Urinary bladder (tissue), 4 donors: ENCODE results near the gene PLEKHG4. TPM values are rescaled to one million over a fixed set of nuclear protein-coding genes. Genes with fewer than 3 reads are reported as not detected.

Experiments
- DNase-seq: peaks from one replicate; pipeline ENCODE4 v3.0.0-alpha.2; 2015; ENCODE audit errors: extremely low spot score
- H3K27ac ChIP-seq: one replicate; pipeline ENCODE4 v1.5.1; 2013; ENCODE audit warnings: low read depth, mild to moderate bottlenecking, moderate library complexity
- H3K36me3 ChIP-seq: one replicate; pipeline ENCODE4 v1.6.1; 2013; ENCODE audit warnings: mild to moderate bottlenecking, moderate library complexity; ENCODE audit not compliant: insufficient read depth
- H3K4me1 ChIP-seq: one replicate; pipeline ENCODE4 v1.6.1; 2013; ENCODE audit warnings: mild to moderate bottlenecking, moderate library complexity; ENCODE audit not compliant: insufficient read depth
- H3K4me3 ChIP-seq: one replicate; pipeline ENCODE4 v1.5.1; 2013; ENCODE audit warnings: low read depth, low read length
- WGBS: extraction: QIAGEN DNeasy Blood & Tissue Kit; methylation state at CpG from one replicate; pipeline ENCODE4 v1.1.7; 2013; 5-methylcytosine and 5-hydroxymethylcytosine counted together
- polyA plus RNA-seq: library from polyadenylated mRNA; stranded (reverse); fragments of 200-250 nt; gene quantifications from one replicate; pipeline ENCODE4 v1.2.3, GENCODE V29; 2013
- total RNA-seq: library from RNA; depleted of rRNA; stranded (reverse); fragments of >200 nt; gene quantifications from one replicate; pipeline ENCODE4 v1.2.3, GENCODE V29; 2014
- donor health status: healthy with polysubstance abuse.
- donor health status: healthy.

PLEKHG4 gene
- total and polyA plus RNA-seq, 2 donors: 5.8 to 12.8 TPM

DNA sequence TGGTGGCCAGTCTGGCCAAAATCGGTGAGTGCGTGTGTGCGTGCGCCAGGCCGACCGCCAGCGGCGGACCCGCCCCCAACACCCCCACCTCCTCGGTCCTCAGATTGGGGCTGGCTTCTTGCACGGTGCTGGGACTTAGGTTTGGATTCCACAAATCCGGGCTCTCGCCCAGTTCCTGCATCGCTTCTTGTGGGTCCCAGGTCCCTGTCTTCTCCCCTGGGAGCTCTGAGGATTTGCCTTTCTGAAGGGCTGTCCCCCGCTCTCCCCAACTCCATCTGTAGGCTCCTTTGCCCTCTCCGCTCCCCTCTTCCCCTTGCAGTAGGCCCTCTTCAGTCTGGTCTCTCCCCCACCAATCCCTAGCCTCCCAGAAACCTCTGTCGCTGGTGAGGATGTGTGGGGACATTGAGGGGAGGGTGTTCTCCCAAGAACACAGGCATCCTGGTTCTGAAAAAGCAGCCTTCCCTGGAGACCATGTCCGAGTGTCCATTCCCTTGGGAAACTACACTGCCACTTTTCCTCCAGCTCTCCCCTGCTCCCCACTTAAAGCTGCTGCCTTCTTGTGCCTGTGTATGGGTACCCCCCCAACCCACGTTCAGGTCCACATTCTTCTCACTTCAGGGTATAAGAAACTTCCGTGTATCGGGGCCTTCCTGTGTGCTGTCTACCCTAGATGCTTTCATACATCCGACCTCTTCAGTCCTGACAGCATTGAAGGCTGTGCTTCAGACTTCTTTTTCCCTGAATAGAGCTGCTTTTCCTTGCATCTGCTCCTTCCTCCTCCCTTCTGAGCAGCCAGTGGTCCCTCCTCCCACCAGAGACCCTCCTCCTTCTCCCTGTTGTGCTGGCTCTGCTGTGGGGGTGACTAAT is 29.9 kb upstream of the PLEKHG4 start:
- Histone ChIP-seq H3K4me3 (peak overlapping the region; percentile 48), H3K4me1 (no peaks in the 10 kb centered on the region), H3K27ac (no peak overlapping the region), H3K36me3 (no peaks in the 10 kb centered on the region)
- no peak for DNase-seq
- WGBS: 17% methylated on average over 22 of the region's 22 CpGs

DNA sequence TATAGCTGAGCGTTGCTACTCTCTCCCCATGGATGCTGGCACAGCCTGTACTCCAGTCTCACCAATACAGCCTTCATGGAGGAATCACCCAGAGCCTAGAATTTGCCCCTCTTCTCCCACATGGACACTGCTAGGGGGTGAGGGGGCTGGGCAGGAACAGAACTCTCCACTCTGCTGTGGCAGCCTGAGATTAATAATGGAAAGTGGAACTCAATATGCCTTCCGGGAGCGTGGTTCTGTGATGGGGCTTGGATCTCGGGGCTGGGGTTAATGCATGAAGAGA is 29.3 kb upstream of the PLEKHG4 start:
- DNase-seq: no peak
- no peaks in the 10 kb centered on the region for H3K4me1 ChIP-seq
- H3K36me3 ChIP-seq: no peaks in the 10 kb centered on the region
- H3K27ac ChIP-seq: no peak overlapping the region
- WGBS: 63% methylated on average over 4 of the region's 4 CpGs
- H3K4me3 ChIP-seq: no peak overlapping the region

- no peak overlapping the region for H3K4me3 ChIP-seq
- no peaks in the 10 kb centered on the region for H3K36me3 ChIP-seq
- WGBS: 93% methylated on average over 4 of the region's 4 CpGs
- H3K4me1 ChIP-seq: no peaks in the 10 kb centered on the region
- DNase-seq: no peak
- no peak overlapping the region for H3K27ac ChIP-seq
Measured at GRCh38 chr16:67252609-67253497, 26.5 kb upstream of the PLEKHG4 start.

DNA sequence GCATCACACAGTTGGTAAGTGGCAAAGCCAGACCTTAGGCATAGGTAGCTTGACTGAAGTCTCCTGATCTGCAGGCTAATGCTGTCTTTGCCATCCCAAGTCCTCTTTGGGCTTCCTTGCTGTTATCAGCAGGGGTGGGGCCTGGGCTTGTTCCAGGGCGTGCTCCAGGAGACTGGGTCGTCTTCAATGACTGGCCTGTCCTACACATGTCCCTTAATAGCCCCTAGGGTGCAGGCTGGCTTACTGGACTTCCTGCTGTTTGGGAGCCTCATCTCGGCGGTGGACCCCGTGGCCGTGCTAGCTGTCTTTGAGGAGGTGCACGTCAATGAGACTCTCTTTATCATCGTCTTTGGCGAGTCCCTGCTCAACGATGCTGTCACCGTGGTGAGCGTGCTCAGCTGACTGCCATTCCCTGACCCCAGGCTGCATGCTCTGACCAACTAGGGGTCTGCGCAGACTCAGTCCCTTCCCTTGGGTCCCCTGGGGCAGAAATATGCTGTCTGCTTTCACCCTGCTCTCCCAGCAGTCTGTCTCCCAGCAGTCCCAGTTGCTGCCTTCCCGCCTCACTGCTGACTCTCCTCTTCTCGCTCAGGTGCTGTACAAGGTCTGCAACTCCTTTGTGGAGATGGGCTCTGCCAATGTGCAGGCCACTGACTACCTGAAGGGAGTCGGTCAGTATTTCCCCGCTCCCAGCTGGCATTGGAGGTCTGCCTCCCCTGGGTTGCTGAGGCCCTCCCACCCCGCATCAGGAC is 24.4 kb upstream of the PLEKHG4 start:
- Histone ChIP-seq H3K4me3 (no peak overlapping the region), H3K36me3 (no peaks in the 10 kb centered on the region), H3K4me1 (no peaks in the 10 kb centered on the region), H3K27ac (no peak overlapping the region)
- no peak for DNase-seq
- 86% methylated on average over 18 of the region's 18 CpGs for WGBS

DNA sequence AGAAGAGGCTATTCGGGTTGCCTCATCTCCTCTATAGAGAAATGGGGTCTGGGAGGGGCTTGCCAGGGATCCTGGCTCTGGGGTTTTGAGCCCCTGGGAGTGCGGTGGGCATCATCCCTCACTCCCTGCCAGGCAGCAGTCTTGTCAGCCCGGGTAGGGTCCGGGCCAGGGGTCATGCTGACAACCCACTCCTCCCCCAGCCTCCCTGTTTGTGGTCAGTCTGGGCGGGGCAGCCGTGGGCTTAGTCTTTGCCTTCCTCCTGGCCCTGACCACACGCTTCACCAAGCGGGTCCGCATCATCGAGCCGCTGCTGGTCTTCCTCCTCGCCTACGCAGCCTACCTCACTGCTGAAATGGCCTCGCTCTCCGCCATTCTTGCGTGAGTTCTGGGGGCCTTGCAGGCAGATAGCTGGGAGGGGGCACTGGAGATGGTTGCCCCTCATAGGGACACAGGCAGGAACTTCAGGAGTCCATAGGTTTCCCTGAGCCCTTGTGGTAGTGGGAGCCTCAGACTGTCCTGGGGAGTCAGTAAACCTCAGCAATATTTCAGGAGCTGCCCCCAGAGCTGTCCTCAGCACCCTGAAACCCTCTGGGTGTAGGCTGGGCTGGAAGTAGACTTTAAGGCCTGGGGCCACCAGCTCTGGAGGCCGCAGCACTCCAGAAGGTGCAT is 23.6 kb upstream of the PLEKHG4 start:
- Histone ChIP-seq H3K4me3 (no peak overlapping the region), H3K27ac (no peak overlapping the region), H3K36me3 (no peaks in the 10 kb centered on the region), H3K4me1 (no peaks in the 10 kb centered on the region)
- 92% methylated on average over 17 of the region's 17 CpGs for WGBS
- DNase-seq: no peak

DNA sequence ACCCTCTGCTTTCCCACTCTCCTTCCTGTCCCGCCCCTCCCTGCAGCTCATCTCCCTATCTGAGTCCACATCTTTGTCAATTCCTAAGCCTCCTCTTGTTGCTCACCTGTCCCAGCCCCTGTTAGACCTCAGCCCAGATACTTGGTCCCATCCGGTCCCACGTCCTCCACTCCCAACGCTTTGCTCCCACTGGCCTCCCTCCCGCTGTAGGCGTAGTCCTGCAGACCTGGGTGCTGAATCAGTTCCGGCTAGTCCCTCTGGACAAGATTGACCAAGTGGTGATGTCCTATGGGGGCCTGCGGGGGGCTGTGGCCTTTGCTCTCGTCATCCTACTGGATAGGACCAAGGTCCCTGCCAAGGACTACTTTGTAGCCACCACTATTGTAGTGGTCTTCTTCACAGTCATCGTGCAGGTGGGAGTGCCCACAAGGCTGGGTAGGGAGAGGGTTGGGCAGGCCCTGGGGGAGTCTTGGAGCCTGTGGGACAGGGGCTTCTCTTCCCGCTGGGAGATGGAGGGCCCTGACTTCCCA is 22.6 kb upstream of the PLEKHG4 start:
- DNase-seq: no peak
- 93% methylated on average over 11 of the region's 11 CpGs for WGBS
- Histone ChIP-seq H3K36me3 (no peaks in the 10 kb centered on the region), H3K4me3 (no peak overlapping the region), H3K27ac (no peak overlapping the region), H3K4me1 (no peaks in the 10 kb centered on the region)

GRCh38 chr16:67257486-67258160 is 21.7 kb upstream of the PLEKHG4 start:
- DNase-seq: no peak
- H3K36me3 ChIP-seq: no peaks in the 10 kb centered on the region
- 84% methylated on average over 4 of the region's 4 CpGs for WGBS
- H3K4me3 ChIP-seq: no peak overlapping the region
- no peak overlapping the region for H3K27ac ChIP-seq
- H3K4me1 ChIP-seq: no peaks in the 10 kb centered on the region

- DNase-seq: no peak
- no peak overlapping the region for H3K27ac ChIP-seq
- 87% methylated on average over 11 of the region's 11 CpGs for WGBS
Measured at GRCh38 chr16:67258161-67258835, 21.0 kb upstream of the PLEKHG4 start.

GRCh38 chr16:67259705-67260104 is 19.6 kb upstream of the PLEKHG4 start:
- 89% methylated on average over 12 of the region's 12 CpGs for WGBS
- H3K4me1 ChIP-seq: no peaks in the 10 kb centered on the region
- H3K4me3 ChIP-seq: no peak overlapping the region
- DNase-seq: no peak
- H3K27ac ChIP-seq: no peak overlapping the region
- no peaks in the 10 kb centered on the region for H3K36me3 ChIP-seq

More at GRCh38 chr16:67258161-67258835, 21.0 kb upstream of the PLEKHG4 start:
- Histone ChIP-seq H3K4me1 (no peaks in the 10 kb centered on the region), H3K4me3 (no peak overlapping the region), H3K36me3 (no peaks in the 10 kb centered on the region)

- Histone ChIP-seq H3K27ac (no peak overlapping the region), H3K4me3 (no peak overlapping the region), H3K4me1 (no peaks in the 10 kb centered on the region), H3K36me3 (no peaks in the 10 kb centered on the region)
- DNase-seq: no peak
- 65% methylated on average over 4 of the region's 4 CpGs for WGBS
Measured at GRCh38 chr16:67260426-67261063, 18.8 kb upstream of the PLEKHG4 start.

- Histone ChIP-seq H3K36me3 (no peaks in the 10 kb centered on the region), H3K4me1 (no peaks in the 10 kb centered on the region), H3K4me3 (no peak overlapping the region), H3K27ac (no peak overlapping the region)
- DNase-seq: no peak
- 74% methylated on average over 3 of the region's 3 CpGs for WGBS
Measured at GRCh38 chr16:67263201-67263600, 16.1 kb upstream of the PLEKHG4 start.

GRCh38 chr16:67264277-67264676 is 15.1 kb upstream of the PLEKHG4 start:
- DNase-seq: no peak
- no peak overlapping the region for H3K27ac ChIP-seq
- no peaks in the 10 kb centered on the region for H3K4me1 ChIP-seq
- no peaks in the 10 kb centered on the region for H3K36me3 ChIP-seq
- 77% methylated on average over 9 of the region's 9 CpGs for WGBS
- H3K4me3 ChIP-seq: no peak overlapping the region
